ENCODE data around the gene TMEM30A.

Gene TMEM30A

GRCh38 chr6:75215291-75215690 is 69.3 kb downstream of the TMEM30A start:
- DNase-seq (ENCODE audit: low read depth) = no peak

DNA sequence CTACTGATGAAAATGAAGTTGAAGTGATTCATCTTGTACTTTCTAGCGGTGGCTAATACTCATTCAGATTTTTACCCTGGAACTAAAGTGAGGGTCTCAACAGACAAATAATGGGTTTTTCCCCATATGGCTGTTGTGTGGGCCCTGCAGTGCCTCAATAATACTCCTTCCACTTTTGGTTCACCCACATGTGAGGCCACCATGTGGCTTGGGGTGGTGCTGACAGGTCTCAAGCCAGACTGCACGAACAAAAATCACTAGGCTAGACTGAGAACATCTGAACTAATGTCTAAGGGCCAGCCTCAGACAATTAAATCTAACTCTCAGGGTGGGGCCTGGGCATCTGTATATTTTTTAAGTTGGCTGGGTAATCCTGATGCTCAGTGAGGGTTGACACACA is 70.9 kb downstream of the TMEM30A start:
- no peak for DNase-seq (ENCODE audit: low read depth)

DNA sequence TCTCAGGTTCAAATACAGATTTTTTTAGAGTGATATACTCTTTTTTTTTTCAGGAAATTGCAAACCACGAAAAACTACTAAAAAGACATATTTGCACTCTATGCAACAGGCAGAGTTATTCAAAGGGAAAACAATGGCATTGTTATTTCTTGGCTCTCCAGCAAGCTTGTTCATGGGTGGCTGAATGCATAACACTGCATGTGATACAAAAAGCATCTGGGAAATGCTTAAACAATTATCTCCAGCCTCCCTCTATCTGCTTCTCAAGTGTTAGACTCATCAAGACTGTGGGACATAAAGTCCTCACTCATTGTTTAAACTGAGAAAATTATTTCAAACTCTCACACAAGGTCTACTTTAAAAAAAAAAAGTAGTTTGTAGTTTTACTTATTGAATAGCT is 71.5 kb downstream of the TMEM30A start:
- DNase-seq (ENCODE audit: low read depth) = no peak

DNA sequence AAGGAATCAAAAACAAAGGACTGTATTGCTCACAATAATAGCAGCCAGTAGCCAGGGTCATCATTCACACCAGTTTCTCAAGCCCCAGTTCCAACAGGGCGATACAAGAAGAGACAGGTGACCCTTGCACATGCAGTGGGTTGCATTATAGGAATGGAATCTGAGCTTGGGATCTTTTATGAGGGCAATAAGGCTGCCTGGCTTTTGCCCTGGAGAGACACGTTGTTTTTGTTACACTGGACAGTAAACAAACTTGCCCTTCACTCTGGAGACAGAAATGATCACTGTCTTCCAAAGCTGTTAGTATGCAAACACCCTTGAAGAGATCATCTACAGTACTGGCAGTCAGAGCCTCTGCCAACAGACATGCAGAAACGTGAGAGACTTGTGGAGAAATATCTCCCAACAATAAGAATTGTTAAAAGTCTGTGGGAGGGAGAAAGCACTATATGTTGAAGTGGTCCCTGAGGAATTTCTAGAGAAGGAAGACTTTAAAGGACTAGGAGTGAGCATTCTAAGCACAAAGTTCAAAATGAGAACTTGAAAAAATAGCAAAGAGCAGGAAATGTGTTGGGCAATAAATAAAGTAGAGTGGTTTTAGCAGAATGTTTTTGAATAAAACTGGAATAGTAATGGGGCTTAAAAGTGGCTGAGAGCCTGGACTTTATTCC is 72.5 kb downstream of the TMEM30A start:
- no peak for DNase-seq (ENCODE audit: low read depth)

GRCh38 chr6:75210885-75211739 is 73.5 kb downstream of the TMEM30A start:
- DNase-seq (ENCODE audit: low read depth) = peak; percentile 65

DNA sequence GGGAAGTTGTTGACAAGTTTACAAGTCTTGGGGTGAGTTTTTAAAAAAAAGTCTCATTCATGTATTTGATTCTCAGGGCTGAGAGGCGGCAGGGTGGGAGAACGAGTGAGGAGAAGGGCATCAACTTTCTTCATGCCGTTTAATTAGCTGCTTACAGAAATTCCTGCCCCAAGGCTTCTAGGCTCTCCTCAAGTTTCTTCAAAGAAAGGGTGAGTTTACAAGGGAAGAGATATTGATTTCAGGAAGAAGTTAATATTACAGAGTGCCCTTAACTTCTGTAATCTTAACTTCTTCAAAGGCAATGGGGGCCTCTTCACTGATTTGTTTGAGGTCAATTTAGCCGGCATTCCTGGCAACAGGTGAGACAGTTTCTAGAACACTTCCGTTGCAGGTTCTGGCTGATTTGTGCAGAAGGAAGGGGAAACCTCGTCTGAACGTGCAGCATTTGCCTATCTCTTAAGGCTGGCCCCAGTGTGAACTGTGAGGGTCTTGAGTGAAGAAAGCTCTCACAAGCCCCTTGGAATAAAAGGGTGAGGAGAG is 75.3 kb downstream of the TMEM30A start:
- DNase-seq (ENCODE audit: low read depth) = no peak

GRCh38 chr6:75208298-75209183 is 76.1 kb downstream of the TMEM30A start:
- DNase-seq (ENCODE audit: low read depth) = peak; percentile 75

- DNase-seq (ENCODE audit: low read depth) = peak; percentile 50
Measured at GRCh38 chr6:75206576-75207342, 77.8 kb downstream of the TMEM30A start.

DNA sequence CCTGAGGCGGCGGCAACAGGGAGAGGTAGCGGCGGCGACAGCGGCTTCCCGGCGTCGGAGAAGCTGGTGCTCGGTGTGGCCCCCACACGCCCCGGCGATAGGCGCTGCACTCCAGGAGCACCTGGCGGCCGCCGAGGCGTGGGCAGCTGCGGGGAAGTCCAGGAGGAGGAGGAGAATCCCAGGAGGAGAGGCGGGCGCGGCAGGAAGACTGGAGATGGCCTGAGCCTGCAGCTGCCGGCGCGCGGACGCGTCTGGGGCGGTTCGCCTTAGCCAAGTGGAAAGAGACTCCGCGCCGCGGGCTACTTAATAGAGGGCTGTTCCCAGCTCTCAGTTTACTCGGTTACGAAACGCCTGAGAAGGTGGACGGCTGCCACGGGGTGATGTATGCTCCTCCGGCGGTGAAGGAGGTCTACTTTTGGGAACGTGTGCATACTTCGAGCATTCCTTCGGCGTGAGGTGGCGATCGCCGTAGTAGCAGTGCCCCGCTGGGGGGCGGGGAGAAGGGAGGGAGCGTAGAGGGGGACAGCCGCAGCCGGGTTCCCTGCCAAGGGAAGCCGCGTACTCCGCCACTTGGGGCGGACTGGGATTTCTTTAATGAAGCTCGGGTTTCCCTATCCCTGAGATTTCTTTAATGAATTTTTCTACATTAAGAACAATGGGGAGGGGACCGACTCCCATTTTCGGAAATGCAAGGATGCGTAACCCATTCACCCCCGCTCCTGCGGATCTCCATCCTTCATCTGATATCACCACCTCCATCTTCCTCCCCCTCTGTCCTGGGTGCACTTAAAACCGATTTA is 78.6 kb downstream of the TMEM30A start, which contains the start of gene COL12A1:
COL12A1 (minus strand) TSS at position 278 of the 800 bp plus-strand sequence. CDS start 3,261 bp downstream, outside the sequence.
- DNase-seq (ENCODE audit: low read depth) = peak; percentile 98

- DNase-seq (ENCODE audit: low read depth) = peak; percentile 82
Measured at GRCh38 chr6:75204959-75205775, 79.4 kb downstream of the TMEM30A start.

DNA sequence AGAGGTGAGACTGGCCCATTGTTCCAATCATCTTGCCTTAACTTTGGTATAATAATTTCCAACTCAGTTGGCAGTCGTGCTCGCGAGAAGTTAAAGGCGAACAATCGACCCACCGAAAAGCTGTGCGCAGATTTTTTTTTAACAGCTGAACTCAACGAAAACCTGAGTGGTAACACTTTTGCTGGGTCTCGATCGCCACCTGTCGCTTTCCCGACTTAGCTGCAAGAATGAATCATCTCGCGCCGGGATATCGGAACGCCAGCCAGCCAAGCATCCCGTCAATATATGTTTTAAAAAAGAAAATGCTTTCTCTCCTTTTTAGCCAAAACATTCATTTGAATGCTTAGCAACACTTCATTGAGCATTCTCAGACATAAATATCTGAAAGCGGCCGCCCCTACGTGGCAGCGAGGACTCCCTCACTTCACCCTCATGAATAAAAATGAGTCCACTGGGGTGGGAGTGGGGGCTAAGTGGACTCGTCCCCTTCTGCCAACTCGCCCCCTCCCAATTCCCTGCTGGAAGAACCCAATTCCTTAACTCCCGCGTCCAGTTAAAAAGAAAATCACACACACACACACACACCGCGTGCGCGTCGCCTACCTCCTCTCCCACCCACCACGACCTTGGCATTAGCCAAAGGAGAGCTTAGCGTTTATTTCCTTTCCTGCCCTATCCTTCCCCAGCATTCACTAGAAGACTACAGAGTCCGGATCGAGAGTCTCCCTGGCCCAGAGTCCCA is 80.2 kb downstream of the TMEM30A start:
- peak; percentile 93 for DNase-seq (ENCODE audit: low read depth)

- peak; percentile 30 for DNase-seq (ENCODE audit: low read depth)
Measured at GRCh38 chr6:75203721-75204120, 80.9 kb downstream of the TMEM30A start.
